GM18951 (cell line): ENCODE results near the gene PLEKHH1.

Experiments
- POLR2A ChIP-seq: IDR thresholded peaks from 4 replicates; pipeline ENCODE4 v1.6.1; 2011; ENCODE audit warnings: mild to moderate bottlenecking; ENCODE audit not compliant: insufficient read length, insufficient read depth; ENCODE audit errors: extremely low read depth
- in situ Hi-C: fragments of 300-500 bp; cut with MboI; formaldehyde crosslinking; loops from one replicate; pipeline ENCODE4 v1.12.0; 2022; ENCODE audit warnings: low sequenced_read_pairs, mixed read lengths, inconsistent platforms; ENCODE audit not compliant: unreplicated experiment

PLEKHH1 gene

DNA sequence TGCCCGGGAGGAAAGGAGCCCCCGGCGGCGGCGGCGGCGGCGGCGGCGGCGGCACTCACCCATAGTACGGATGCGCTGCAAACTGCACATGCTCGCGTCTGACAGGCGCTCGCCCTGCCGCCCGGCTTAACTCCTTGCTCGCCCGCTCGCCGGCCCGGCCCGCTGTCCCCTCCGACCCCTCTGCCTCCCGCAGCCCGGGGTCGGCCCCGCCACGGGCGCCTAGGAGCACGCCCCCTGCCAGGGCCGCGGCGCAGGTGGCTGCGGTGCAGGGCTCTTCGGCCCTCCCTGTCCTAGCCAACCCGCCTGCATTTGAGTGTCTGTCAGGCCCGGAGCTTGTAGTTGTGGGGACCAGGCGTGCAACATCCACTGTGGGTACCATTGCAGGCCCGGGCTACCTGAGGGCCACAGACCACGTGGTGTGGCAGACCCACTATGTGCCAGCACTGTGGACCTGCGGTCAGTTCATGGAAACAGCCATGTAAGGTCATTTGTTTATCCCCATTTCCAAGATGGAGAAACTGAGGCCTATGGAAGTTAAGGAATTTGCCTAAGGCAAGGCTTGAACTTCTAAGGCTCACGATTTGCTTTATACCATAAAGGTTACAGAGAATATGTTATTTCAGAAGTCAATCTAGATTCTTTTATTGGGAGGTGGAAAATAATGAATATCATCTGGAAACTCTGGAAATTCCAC, 17.6 kb upstream of the PLEKHH1 start:
- no peak for TF ChIP-seq POLR2A
- in situ Hi-C loops: no loop called here

GRCh38 chr14:67516676-67517075, 16.4 kb upstream of the PLEKHH1 start:
- TF ChIP-seq POLR2A: no peak

DNA sequence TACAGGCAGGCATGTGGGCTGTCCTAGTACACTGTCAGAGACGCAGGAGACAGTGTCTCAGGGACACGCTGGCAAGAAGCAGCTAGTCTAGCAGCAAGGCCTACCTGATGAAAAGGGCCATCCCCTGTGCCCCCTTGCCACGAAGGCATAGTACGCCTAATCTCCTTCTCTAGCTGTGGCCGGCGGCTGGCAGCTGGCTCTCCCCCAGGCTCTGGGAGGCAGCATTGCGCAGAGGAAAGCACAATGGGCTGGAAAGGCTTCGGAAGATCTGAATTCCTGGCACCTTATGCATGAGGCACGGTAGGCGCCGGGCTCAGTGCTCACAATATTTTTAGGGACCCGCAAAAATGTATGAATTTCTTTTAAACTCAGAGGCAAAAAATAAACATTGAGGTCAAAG, 16.0 kb upstream of the PLEKHH1 start:
- TF ChIP-seq POLR2A: no peak
- in situ Hi-C loops: no loop called here

More at GRCh38 chr14:67516676-67517075, 16.4 kb upstream of the PLEKHH1 start:
- in situ Hi-C loops: no loop called here

GRCh38 chr14:67519406-67519805, 13.7 kb upstream of the PLEKHH1 start:
- TF ChIP-seq POLR2A: no peak
- in situ Hi-C loops: no loop called here

- in situ Hi-C loops: no loop called here
- no peak for TF ChIP-seq POLR2A
These were observed 12.6 kb upstream of the PLEKHH1 start for GRCh38 chr14:67520482-67520881.

DNA sequence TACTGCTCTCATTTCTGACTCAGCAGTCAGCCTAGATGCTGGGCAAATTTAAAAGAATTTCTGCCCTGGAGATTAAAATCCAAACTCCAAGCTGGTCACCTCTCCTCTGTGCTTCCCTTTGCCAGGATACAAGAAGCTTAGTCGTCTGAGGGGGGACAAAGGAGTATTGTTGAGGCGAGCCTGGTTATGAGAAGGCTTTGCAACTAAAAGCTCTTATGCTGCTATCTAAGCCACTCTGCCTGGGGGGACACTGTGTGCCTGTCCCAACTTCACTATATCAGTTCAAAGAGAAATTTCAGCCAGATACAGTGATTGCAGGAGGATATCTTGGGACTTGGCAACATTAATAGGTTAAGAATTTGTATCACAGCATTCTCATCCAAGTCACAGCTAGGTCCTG, 10.8 kb upstream of the PLEKHH1 start:
- in situ Hi-C loops: no loop called here
- no peak for TF ChIP-seq POLR2A

GRCh38 chr14:67523764-67524633, 9.1 kb upstream of the PLEKHH1 start:
- no peak for TF ChIP-seq POLR2A
- in situ Hi-C loops: no loop called here

GRCh38 chr14:67524634-67524963, 8.5 kb upstream of the PLEKHH1 start:
- in situ Hi-C loops: no loop called here
- no peak for TF ChIP-seq POLR2A

GRCh38 chr14:67525389-67525788, 7.7 kb upstream of the PLEKHH1 start:
- in situ Hi-C loops: no loop called here
- no peak for TF ChIP-seq POLR2A

DNA sequence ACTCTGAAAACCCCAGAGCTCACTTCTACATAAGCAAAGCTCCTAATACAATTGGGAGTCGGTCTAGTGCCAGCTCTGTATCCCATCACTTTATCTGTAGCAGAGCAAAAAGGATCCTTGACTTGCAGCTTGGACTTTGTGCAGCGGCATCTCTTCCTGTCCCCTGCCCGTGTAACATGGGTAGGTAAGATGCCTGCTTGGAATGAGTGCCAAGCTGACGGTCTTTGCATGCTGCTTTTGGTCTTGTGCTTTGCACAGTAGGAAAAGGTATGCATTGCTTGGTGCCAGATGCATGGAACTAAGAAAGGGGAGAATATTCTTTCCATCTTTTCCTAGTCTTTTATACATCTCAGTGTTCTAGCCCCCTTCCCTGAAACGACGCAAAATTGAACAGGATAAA, 6.9 kb upstream of the PLEKHH1 start:
- in situ Hi-C loops: no loop called here
- TF ChIP-seq POLR2A: no peak

DNA sequence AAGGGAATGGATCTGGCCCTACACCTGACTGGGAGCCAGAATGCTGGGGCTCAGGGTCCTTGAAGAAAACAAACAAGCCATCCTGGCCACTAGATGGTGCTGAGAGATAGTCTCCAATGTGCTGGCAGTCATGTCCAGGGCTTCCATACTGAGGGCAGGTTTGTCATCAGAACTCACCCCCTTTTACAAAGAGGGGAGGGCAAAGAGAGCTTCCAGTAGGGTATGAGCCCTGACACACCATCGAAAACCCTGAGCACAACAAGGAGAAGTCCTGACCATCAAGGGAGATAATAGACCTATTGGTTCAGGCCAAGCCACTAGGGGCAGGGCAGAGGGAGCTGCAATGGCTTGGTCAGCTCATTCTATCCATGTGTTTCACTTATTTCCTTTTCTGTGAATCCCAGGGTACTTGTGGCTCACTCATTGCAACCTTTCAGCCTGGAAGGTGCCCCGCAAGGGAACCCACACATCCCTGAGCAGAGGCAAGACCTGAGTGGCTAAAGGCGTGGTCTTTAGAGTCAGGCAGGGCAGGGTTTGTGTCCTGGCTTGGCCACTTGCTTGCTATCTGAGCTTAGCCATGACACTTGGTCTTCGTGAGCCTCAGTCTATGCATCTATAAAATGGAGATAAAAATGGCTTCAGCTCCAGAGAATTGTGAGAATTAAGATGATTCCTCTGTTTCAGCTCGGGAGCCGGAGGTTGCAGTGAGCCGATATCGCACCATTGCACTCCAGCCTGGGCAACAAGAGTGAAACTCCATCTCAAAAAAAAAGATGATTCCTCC, 6.2 kb upstream of the PLEKHH1 start:
- TF ChIP-seq POLR2A: no peak
- in situ Hi-C loops: no loop called here

- no peak for TF ChIP-seq POLR2A
- in situ Hi-C loops: no loop called here
These were observed 5.3 kb upstream of the PLEKHH1 start for GRCh38 chr14:67527756-67528155.

DNA sequence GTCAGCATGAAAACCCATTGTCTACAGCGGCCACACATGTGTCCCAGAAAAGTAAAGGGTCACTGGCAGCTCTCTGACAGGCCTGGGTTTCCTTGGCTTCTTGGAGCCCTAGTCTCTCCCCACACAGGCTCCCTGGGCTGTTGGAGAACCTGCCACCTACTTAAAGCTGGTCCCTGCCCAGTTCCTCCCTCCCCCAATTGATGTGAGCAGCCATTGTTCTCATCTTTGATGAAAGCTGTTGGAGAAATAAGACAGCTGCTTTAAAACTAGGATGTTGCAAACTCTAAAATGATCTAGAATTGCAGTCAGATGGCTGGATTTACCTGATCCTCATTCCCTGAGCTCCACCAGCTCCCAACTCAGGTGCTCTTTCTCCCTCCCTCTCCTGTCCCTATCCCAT, 4.8 kb upstream of the PLEKHH1 start:
- in situ Hi-C loops: no loop called here
- no peak for TF ChIP-seq POLR2A
